ENCODE measurements around the gene PTH1R.
A peak's percentile ranks its signal among the peaks of the same experiment; 100 is the strongest.

- TF ChIP-seq, protein P1, sequence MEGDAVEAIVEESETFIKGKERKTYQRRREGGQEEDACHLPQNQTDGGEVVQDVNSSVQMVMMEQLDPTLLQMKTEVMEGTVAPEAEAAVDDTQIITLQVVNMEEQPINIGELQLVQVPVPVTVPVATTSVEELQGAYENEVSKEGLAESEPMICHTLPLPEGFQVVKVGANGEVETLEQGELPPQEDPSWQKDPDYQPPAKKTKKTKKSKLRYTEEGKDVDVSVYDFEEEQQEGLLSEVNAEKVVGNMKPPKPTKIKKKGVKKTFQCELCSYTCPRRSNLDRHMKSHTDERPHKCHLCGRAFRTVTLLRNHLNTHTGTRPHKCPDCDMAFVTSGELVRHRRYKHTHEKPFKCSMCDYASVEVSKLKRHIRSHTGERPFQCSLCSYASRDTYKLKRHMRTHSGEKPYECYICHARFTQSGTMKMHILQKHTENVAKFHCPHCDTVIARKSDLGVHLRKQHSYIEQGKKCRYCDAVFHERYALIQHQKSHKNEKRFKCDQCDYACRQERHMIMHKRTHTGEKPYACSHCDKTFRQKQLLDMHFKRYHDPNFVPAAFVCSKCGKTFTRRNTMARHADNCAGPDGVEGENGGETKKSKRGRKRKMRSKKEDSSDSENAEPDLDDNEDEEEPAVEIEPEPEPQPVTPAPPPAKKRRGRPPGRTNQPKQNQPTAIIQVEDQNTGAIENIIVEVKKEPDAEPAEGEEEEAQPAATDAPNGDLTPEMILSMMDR (IDR thresholded peaks at IDR 0.05 in 2 of 3, conservative IDR thresholded peaks at IDR 0.05 in 1 of 3; ENCODE audit: control insufficient read depth in 2 of 3, extremely low read depth in 1 of 3, insufficient read depth in 1 of 3, low read depth in 3 of 3, low read length in 3 of 3) = no peak
- TF ChIP-seq NBN (IDR thresholded peaks at IDR 0.05) = no peak
- no peak for TF ChIP-seq EZH2 (IDR thresholded peaks at IDR 0.05; ENCODE audit: borderline replicate concordance, control insufficient read depth, low read depth, low read length)
- no peak for TF ChIP-seq ZNF274 (IDR thresholded peaks at IDR 0.05; ENCODE audit: insufficient read depth, insufficient read length)
- peak; percentile 75 to 92 for TF ChIP-seq BHLHE40 (IDR thresholded peaks at IDR 0.05; ENCODE audit: borderline replicate concordance in 1 of 2, low read depth in 2 of 2, low read length in 1 of 2)
- TF ChIP-seq, protein P2, sequence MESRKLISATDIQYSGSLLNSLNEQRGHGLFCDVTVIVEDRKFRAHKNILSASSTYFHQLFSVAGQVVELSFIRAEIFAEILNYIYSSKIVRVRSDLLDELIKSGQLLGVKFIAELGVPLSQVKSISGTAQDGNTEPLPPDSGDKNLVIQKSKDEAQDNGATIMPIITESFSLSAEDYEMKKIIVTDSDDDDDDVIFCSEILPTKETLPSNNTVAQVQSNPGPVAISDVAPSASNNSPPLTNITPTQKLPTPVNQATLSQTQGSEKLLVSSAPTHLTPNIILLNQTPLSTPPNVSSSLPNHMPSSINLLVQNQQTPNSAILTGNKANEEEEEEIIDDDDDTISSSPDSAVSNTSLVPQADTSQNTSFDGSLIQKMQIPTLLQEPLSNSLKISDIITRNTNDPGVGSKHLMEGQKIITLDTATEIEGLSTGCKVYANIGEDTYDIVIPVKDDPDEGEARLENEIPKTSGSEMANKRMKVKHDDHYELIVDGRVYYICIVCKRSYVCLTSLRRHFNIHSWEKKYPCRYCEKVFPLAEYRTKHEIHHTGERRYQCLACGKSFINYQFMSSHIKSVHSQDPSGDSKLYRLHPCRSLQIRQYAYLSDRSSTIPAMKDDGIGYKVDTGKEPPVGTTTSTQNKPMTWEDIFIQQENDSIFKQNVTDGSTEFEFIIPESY (IDR thresholded peaks at IDR 0.05) = no peak
Observed at GRCh38 chr3:46892285-46893145, 15.0 kb downstream of the PTH1R start.

All from GM12878 (cell line).